ENCODE results near the gene CHMP2B. TPM values are rescaled to one million over a fixed set of nuclear protein-coding genes. Genes with fewer than 3 reads are reported as not detected.

The CHMP2B gene
- total and polyA plus RNA-seq, 4 donors: 12.6 to 49.5 (median 15.5) TPM

- Histone ChIP-seq H3K4me1 (ENCODE audit: control insufficient read depth in 4 of 4, insufficient read depth in 4 of 4, low read length in 3 of 4) (peaks cover 4 to 24% (median 20%) of the 10 kb centered on the region in 4 donors), H3K4me3 (ENCODE audit: low read depth in 1 of 3, low read length in 3 of 3) (no peak overlapping the region), H3K27me3 (ENCODE audit: control insufficient read depth in 4 of 4, insufficient read depth in 4 of 4, low read length in 3 of 4) (no peaks in the 10 kb centered on the region), H3K9ac (ENCODE audit: low read depth in 1 of 2, low read length in 2 of 2) (no peak overlapping the region), H3K9me3 (ENCODE audit: control insufficient read depth in 4 of 4, low read length in 3 of 4) (no peaks in the 10 kb centered on the region), H3K36me3 (ENCODE audit: control insufficient read depth in 4 of 4, insufficient read depth in 3 of 4, low read depth in 1 of 4, low read length in 3 of 4) (no peaks in the 10 kb centered on the region), H3K27ac (ENCODE audit: low read depth in 1 of 2, low read length in 2 of 2) (no peak overlapping the region)
- no peak for DNase-seq (ENCODE audit: low spot score)
- WGBS: 30% methylated on average over 1 of the region's 1 CpG
- no peak for TF ChIP-seq MAX (IDR thresholded peaks at IDR 0.05)
- no peak for TF ChIP-seq NR2F2 (IDR thresholded peaks at IDR 0.05)
- TF ChIP-seq YY1 (IDR thresholded peaks at IDR 0.05): no peak
- TF ChIP-seq CTCF (IDR thresholded peaks at IDR 0.05; ENCODE audit: low read depth, low read length, missing input control): no peak
- TF ChIP-seq FOXA2 (IDR thresholded peaks at IDR 0.05): no peak
- TF ChIP-seq, protein P1, sequence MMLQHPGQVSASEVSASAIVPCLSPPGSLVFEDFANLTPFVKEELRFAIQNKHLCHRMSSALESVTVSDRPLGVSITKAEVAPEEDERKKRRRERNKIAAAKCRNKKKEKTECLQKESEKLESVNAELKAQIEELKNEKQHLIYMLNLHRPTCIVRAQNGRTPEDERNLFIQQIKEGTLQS (IDR thresholded peaks at IDR 0.05): no peak
- no peak for TF ChIP-seq SP1 (IDR thresholded peaks at IDR 0.05)
- TF ChIP-seq HNF4A (conservative IDR thresholded peaks at IDR 0.05): no peak
- TF ChIP-seq EGR1 (IDR thresholded peaks at IDR 0.05; ENCODE audit: low read depth in 2 of 2): no peak
- no peak for TF ChIP-seq JUND (IDR thresholded peaks at IDR 0.05)
- no peak for TF ChIP-seq HNF4G (IDR thresholded peaks at IDR 0.05)
- TF ChIP-seq, protein P2, sequence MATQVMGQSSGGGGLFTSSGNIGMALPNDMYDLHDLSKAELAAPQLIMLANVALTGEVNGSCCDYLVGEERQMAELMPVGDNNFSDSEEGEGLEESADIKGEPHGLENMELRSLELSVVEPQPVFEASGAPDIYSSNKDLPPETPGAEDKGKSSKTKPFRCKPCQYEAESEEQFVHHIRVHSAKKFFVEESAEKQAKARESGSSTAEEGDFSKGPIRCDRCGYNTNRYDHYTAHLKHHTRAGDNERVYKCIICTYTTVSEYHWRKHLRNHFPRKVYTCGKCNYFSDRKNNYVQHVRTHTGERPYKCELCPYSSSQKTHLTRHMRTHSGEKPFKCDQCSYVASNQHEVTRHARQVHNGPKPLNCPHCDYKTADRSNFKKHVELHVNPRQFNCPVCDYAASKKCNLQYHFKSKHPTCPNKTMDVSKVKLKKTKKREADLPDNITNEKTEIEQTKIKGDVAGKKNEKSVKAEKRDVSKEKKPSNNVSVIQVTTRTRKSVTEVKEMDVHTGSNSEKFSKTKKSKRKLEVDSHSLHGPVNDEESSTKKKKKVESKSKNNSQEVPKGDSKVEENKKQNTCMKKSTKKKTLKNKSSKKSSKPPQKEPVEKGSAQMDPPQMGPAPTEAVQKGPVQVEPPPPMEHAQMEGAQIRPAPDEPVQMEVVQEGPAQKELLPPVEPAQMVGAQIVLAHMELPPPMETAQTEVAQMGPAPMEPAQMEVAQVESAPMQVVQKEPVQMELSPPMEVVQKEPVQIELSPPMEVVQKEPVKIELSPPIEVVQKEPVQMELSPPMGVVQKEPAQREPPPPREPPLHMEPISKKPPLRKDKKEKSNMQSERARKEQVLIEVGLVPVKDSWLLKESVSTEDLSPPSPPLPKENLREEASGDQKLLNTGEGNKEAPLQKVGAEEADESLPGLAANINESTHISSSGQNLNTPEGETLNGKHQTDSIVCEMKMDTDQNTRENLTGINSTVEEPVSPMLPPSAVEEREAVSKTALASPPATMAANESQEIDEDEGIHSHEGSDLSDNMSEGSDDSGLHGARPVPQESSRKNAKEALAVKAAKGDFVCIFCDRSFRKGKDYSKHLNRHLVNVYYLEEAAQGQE (IDR thresholded peaks at IDR 0.05): no peak
- TF ChIP-seq RAD21 (IDR thresholded peaks at IDR 0.05): no peak
- no peak for TF ChIP-seq TAF1 (conservative IDR thresholded peaks at IDR 0.05)
- no peak for TF ChIP-seq GABPA (IDR thresholded peaks at IDR 0.05 in 1 of 2, conservative IDR thresholded peaks at IDR 0.05 in 1 of 2)
- TF ChIP-seq FOXA1 (IDR thresholded peaks at IDR 0.05): no peak
Measured at GRCh38 chr3:87203809-87204208, 23.3 kb upstream of the CHMP2B start.

- TF ChIP-seq JUND (IDR thresholded peaks at IDR 0.05) (peak; percentile 52 to 86), SP1 (IDR thresholded peaks at IDR 0.05) (peak; percentile 73), MAX (IDR thresholded peaks at IDR 0.05) (no peak), EGR1 (IDR thresholded peaks at IDR 0.05; ENCODE audit: low read depth in 2 of 2) (no peak), ZBTB33 (IDR thresholded peaks at IDR 0.05) (no peak), HNF4G (IDR thresholded peaks at IDR 0.05) (peak; percentile 61), FOXA2 (IDR thresholded peaks at IDR 0.05) (no peak), RXRA (IDR thresholded peaks at IDR 0.05) (peak in 1 of 2 donors; percentile 27), GABPA (IDR thresholded peaks at IDR 0.05 in 1 of 2, conservative IDR thresholded peaks at IDR 0.05 in 1 of 2) (no peak), HNF4A (conservative IDR thresholded peaks at IDR 0.05) (peak; percentile 83 to 86), YY1 (IDR thresholded peaks at IDR 0.05) (no peak)
- TF ChIP-seq, protein P1 (IDR thresholded peaks at IDR 0.05): no peak
- H3K9ac ChIP-seq (ENCODE audit: low read depth in 1 of 2, low read length in 2 of 2): no peak overlapping the region
- 22% methylated on average over 2 of the region's 2 CpGs for WGBS
Measured at GRCh38 chr3:87206070-87206469, 21.0 kb upstream of the CHMP2B start.

More at GRCh38 chr3:87206070-87206469, 21.0 kb upstream of the CHMP2B start:
- no peaks in the 10 kb centered on the region for H3K9me3 ChIP-seq (ENCODE audit: control insufficient read depth in 4 of 4, low read length in 3 of 4)
- no peak overlapping the region for H3K4me3 ChIP-seq (ENCODE audit: low read depth in 1 of 3, low read length in 3 of 3)
- no peak overlapping the region for H3K27ac ChIP-seq (ENCODE audit: low read depth in 1 of 2, low read length in 2 of 2)
- no peaks in the 10 kb centered on the region for H3K36me3 ChIP-seq (ENCODE audit: control insufficient read depth in 4 of 4, insufficient read depth in 3 of 4, low read depth in 1 of 4, low read length in 3 of 4)
- H3K4me1 ChIP-seq (ENCODE audit: control insufficient read depth in 4 of 4, insufficient read depth in 4 of 4, low read length in 3 of 4): peaks cover 4 to 13% (median 11%) of the 10 kb centered on the region in 4 donors
- no peaks in the 10 kb centered on the region for H3K27me3 ChIP-seq (ENCODE audit: control insufficient read depth in 4 of 4, insufficient read depth in 4 of 4, low read length in 3 of 4)
- DNase-seq (ENCODE audit: low spot score): no peak

All from liver (tissue), 9 donors.